K562 (cell line): ENCODE results near the gene HELB. TPM values are rescaled to one million over a fixed set of nuclear protein-coding genes. Genes with fewer than 3 reads are reported as not detected.

ENCODE experiments used
- ATAC-seq: fragments of 200-7000 bp; cut with Tn5 transposase; 3 replicates; pipeline ENCODE4 v1.9.1; 2020; ENCODE audit warnings: moderate library complexity
- BruUV-seq: library from RNA; stranded (reverse); fragments of 400-500 nt; replicated peaks from 2 replicates; lab custom pipeline; 2021; lab: Mats Ljungman, UMichigan
- CTCF ChIA-PET: fragments of 300-600 bp; formaldehyde crosslinking; extraction: SDS; loops from one replicate; lab custom pipeline; 2021; ENCODE audit warnings: low intra/inter-chr PET ratio; lab: Yijun Ruan, JAX
- POLR2A ChIA-PET: fragments of 300-600, 350-650 bp; sonication (Branson Sonifier 250); formaldehyde crosslinking; extraction: SDS; loops from one replicate; lab custom pipeline; 2021; ENCODE audit warnings: antibody characterized with exemption, inconsistent platforms; lab: Yijun Ruan, JAX
- DNase-seq, 4 experiments: peaks; one replicate each; pipeline versions ENCODE4 v3.0.0 to v3.0.0-alpha.2; 2011 to 2018; ENCODE audit warnings: low spot score in 3 of 4, mixed read lengths in 3 of 4; ENCODE audit errors: extremely low read depth in 1 of 4
- FAIRE-seq: peaks from 2 replicates; lab custom pipeline; 2011; peaks lifted over from hg19 to GRCh38; lab: Jason Lieb, UNC
- H2AFZ ChIP-seq: 2 replicates; pipeline ENCODE4 v1.6.0; 2011; ENCODE audit warnings: low read depth, low read length, control low read depth, inconsistent platforms
- H3K27ac ChIP-seq: fragments of 200-600 bp; 3 replicates; pipeline ENCODE4 v1.8.0; 2011; ENCODE audit warnings: low read depth, mild to moderate bottlenecking, control low read depth, inconsistent platforms, low read length, moderate library complexity, mixed read lengths; ENCODE audit errors: extremely low read depth
- H3K27me3 ChIP-seq, 2 experiments: fragments of 300-600 bp in 1 of 2; 2 replicates in 1 of 2; 3 replicates in 1 of 2; pipeline versions ENCODE4 v1.6.0 to v1.8.0; 2011; ENCODE audit warnings: inconsistent platforms in 2 of 2, low read length in 2 of 2, mild to moderate bottlenecking in 1 of 2, mixed read lengths in 1 of 2, moderate library complexity in 1 of 2; ENCODE audit not compliant: control insufficient read depth in 2 of 2, insufficient read depth in 2 of 2
- H3K36me3 ChIP-seq: fragments of 300-600 bp; 3 replicates; pipeline ENCODE4 v1.8.0; 2011; ENCODE audit warnings: mild to moderate bottlenecking, low read length, inconsistent platforms; ENCODE audit not compliant: control insufficient read depth, insufficient read depth
- H3K4me1 ChIP-seq, 2 experiments: fragments of 200-600 bp in 1 of 2; replicated peaks in 1 of 2; 2 replicates in 1 of 2; 3 replicates in 1 of 2; pipeline versions ENCODE4 v1.5.1 to v1.8.0; 2011; ENCODE audit warnings: inconsistent platforms in 2 of 2, low read length in 2 of 2, mild to moderate bottlenecking in 1 of 2, mixed read lengths in 1 of 2, moderate library complexity in 1 of 2; ENCODE audit not compliant: control insufficient read depth in 2 of 2, insufficient read depth in 2 of 2
- H3K4me2 ChIP-seq: 2 replicates; pipeline ENCODE4 v1.6.1; 2011; ENCODE audit warnings: low read length, control low read depth, inconsistent platforms, mixed read lengths; ENCODE audit not compliant: insufficient read depth
- H3K4me3 ChIP-seq: fragments of 200-600 bp; sonication (generic), shearing (Covaris generic); 2 replicates; pipeline ENCODE4 v1.5.1; 2016; ENCODE audit warnings: control low read depth, inconsistent platforms
- H3K79me2 ChIP-seq: fragments of 200-600 bp; 3 replicates; pipeline ENCODE4 v1.8.0; 2011; ENCODE audit warnings: low read length, inconsistent platforms; ENCODE audit not compliant: control insufficient read depth, insufficient read depth
- H3K9ac ChIP-seq, 2 experiments: 2 replicates each; pipeline versions ENCODE4 v1.6.0 to v1.6.1; 2011; ENCODE audit warnings: low read depth in 2 of 2, low read length in 2 of 2, control low read depth in 1 of 2, inconsistent platforms in 1 of 2, mild to moderate bottlenecking in 1 of 2, mixed read lengths in 1 of 2; ENCODE audit not compliant: insufficient read depth in 1 of 2
- H3K9me1 ChIP-seq: one replicate; pipeline ENCODE4 v1.6.0; 2011; ENCODE audit warnings: inconsistent platforms, mild to moderate bottlenecking, low read length, moderate library complexity; ENCODE audit not compliant: control insufficient read depth, insufficient read depth
- H3K9me3 ChIP-seq: replicated peaks from 2 replicates; pipeline ENCODE4 v1.5.1; 2011; ENCODE audit warnings: low read depth, low read length, inconsistent platforms; ENCODE audit not compliant: control insufficient read depth, insufficient read depth
- H4K20me1 ChIP-seq: replicated peaks from 2 replicates; pipeline ENCODE4 v1.6.1; 2011; ENCODE audit warnings: low read length, inconsistent platforms, mixed read lengths; ENCODE audit not compliant: control insufficient read depth, insufficient read depth
- BCOR ChIP-seq: fragments of 450-650 bp; IDR thresholded peaks from 2 replicates; pipeline ENCODE4 v1.6.1; 2016
- CBFB ChIP-seq: sonication (generic); formaldehyde crosslinking; IDR thresholded peaks from 2 replicates; pipeline ENCODE4 v1.4.0; 2020; ENCODE audit warnings: mild to moderate bottlenecking, missing genetic modification reagents
- CBX2 ChIP-seq: fragments of 200-600 bp; sonication (generic); IDR thresholded peaks from one replicate; pipeline ENCODE4 v1.6.1; 2012; ENCODE audit warnings: mild to moderate bottlenecking, low read length, inconsistent platforms; ENCODE audit not compliant: insufficient read depth, poor library complexity, severe bottlenecking
- ELF1 ChIP-seq: fragments of 200-800 bp; sonication (Bioruptor generic); IDR thresholded peaks from 2 replicates; pipeline ENCODE4 v1.6.1; 2016; ENCODE audit warnings: missing genetic modification characterization, missing compliant biosample characterization
- HDAC3 ChIP-seq: fragments of 450-650 bp; IDR thresholded peaks from 2 replicates; pipeline ENCODE4 v1.6.1; 2018; ENCODE audit warnings: borderline replicate concordance, mild to moderate bottlenecking, moderate library complexity; ENCODE audit not compliant: partially characterized antibody
- JUND ChIP-seq, 2 experiments: IDR thresholded peaks; 2 replicates in 1 of 2; 3 replicates in 1 of 2; pipeline ENCODE4 v1.6.1; 2011; ENCODE audit warnings: borderline replicate concordance in 2 of 2, low read depth in 2 of 2, low read length in 2 of 2, improper control_type of control experiment in 1 of 2, missing biosample characterization in 1 of 2, missing genetic modification characterization in 1 of 2, missing genetic modification reagents in 1 of 2
- RFX1 ChIP-seq: fragments of 450-650 bp; IDR thresholded peaks from 2 replicates; pipeline ENCODE4 v1.6.1; 2016; ENCODE audit warnings: mild to moderate bottlenecking, moderate library complexity
- SIRT6 ChIP-seq: IDR thresholded peaks from one replicate; pipeline ENCODE4 v1.6.1; 2012; ENCODE audit warnings: low read depth, mild to moderate bottlenecking, control low read depth, inconsistent platforms, low read length, moderate library complexity
- SREBF2 ChIP-seq: sonication (generic); formaldehyde crosslinking; IDR thresholded peaks from 2 replicates; pipeline ENCODE4 v1.4.0; 2020; ENCODE audit warnings: mild to moderate bottlenecking, missing genetic modification reagents
- ZSCAN29 ChIP-seq: fragments of 450-650 bp; IDR thresholded peaks from 2 replicates; pipeline ENCODE4 v1.6.1; 2017
- WGBS: fragments of 100-300 bp; shearing (Covaris generic); methylation state at CpG from one replicate; pipeline ENCODE4 v1.1.6; 2016; ENCODE audit warnings: low coverage, mixed read lengths; ENCODE audit not compliant: insufficient coverage; ENCODE audit errors: missing lambda C conversion rate; 5-methylcytosine and 5-hydroxymethylcytosine counted together
- in situ Hi-C: fragments of 300-500 bp; cut with MboI; formaldehyde crosslinking; loops from 4 replicates; pipeline ENCODE4 v1.15.0; 2018; ENCODE audit warnings: inconsistent platforms, mixed read lengths
- intact Hi-C: fragments of 100-400 bp; cut with micrococcal nuclease; formaldehyde crosslinking; loops from 2 replicates; pipeline ENCODE4 v1.14.2; 2022
- polyA plus RNA-seq, 8 experiments: library from polyadenylated mRNA; depleted of rRNA in 4 of 8; stranded (reverse) in 5 of 8; unstranded in 3 of 8; fragments of >200 nt; fragmentation: Nextera tagmentation in 2 of 8; fragmentation: Illumina TruSeq in 1 of 8; extraction: Ambion mirVana in 2 of 8; extraction: Trizol in 1 of 8; gene quantifications; 2 replicates each; pipeline versions ENCODE4 v1.2.1 to v1.2.3, GENCODE V29; 2011 to 2014; ENCODE audit warnings: inconsistent platforms in 1 of 8, missing spikeins in 1 of 8
- total RNA-seq, 7 experiments: library from RNA; depleted of rRNA in 6 of 7; stranded (reverse); fragments of >200 nt in 6 of 7; fragmentation: Illumina TruSeq in 2 of 7; extraction: Trizol in 2 of 7; gene quantifications; 2 replicates each; pipeline versions ENCODE4 v1.2.1 to v1.2.3, GENCODE V29; 2011 to 2021; ENCODE audit warnings: low replicate concordance in 1 of 7
- TF ChIP-seq, protein P1 (sequence below): fragments of 450-650 bp; IDR thresholded peaks from 2 replicates; pipeline ENCODE4 v1.6.1; 2016; ENCODE audit warnings: missing biosample characterization, missing genetic modification characterization
- TF ChIP-seq, protein P2 (sequence below): fragments of 200-800 bp; sonication (Bioruptor generic); IDR thresholded peaks from 2 replicates; pipeline ENCODE4 v1.6.1; 2017; ENCODE audit warnings: missing genetic modification characterization, missing compliant biosample characterization
- TF ChIP-seq, protein P3 (sequence below): sonication (generic); formaldehyde crosslinking; IDR thresholded peaks from 2 replicates; pipeline ENCODE4 v1.8.0; 2022; ENCODE audit warnings: missing genetic modification reagents, mild to moderate bottlenecking, borderline replicate concordance

Gene HELB
- total and polyA plus RNA-seq, 9 of the 15 experiments (the other 6 are each of a cell fraction or from before 2014, with no cell fraction given) = 0.74 to 7.6 (median 2.4) TPM

DNA sequence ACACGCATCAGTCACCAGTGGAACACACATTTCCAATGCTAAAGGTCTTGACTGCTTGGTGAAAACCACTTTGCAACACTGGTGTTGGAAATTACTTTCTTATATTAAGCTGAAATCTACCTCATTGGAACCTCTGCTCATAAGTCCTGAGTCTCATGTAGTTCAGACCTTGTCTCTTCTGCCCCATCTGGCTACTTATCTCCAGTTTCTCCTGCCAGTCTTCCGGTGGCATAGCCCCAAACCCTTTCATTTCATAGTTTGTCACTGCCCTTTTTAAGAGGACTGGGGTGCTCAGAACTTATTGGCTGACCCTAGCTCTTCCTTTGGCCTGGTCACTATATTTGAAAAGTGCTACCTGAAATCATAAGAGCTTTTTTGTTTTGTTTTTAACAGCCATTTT lies 43.7 kb downstream of the HELB start:
- no TSS peak for BruUV-seq
- DNase-seq (no peak), FAIRE-seq (peak; percentile 6), ATAC-seq (no peak)
- ChIA-PET POLR2A (interaction anchor here (0.6 kb wide), 1 partner anchor 309 kb away, joined by 3 read pairs; no protein-coding TSS in a partner anchor), CTCF (no interaction called here)
- no peaks in the 10 kb centered on the region for H3K27me3 ChIP-seq
- no peaks in the 10 kb centered on the region for H3K9me1 ChIP-seq
- no peak overlapping the region for H3K4me2 ChIP-seq
- in situ Hi-C loops (no loop called here), intact Hi-C loops (loop anchor here (5.0 kb wide), 1 partner anchor 74 kb away; no protein-coding TSS in a partner anchor)
- H3K9ac ChIP-seq = no peak overlapping the region
- no peaks in the 10 kb centered on the region for H3K79me2 ChIP-seq
- H4K20me1 ChIP-seq = no peaks in the 10 kb centered on the region
- no peaks in the 10 kb centered on the region; the same call in 1 of the 2 replicates for H3K9me3 ChIP-seq
- peaks cover 0 to 7% of the 10 kb centered on the region in 2 experiments; a peak in 2 of 5 replicates for H3K4me1 ChIP-seq
- peaks cover 4% of the 10 kb centered on the region; the same call in 1 of the 3 replicates for H3K36me3 ChIP-seq
- H2AFZ ChIP-seq = no peak overlapping the region
- TF ChIP-seq, protein P1, sequence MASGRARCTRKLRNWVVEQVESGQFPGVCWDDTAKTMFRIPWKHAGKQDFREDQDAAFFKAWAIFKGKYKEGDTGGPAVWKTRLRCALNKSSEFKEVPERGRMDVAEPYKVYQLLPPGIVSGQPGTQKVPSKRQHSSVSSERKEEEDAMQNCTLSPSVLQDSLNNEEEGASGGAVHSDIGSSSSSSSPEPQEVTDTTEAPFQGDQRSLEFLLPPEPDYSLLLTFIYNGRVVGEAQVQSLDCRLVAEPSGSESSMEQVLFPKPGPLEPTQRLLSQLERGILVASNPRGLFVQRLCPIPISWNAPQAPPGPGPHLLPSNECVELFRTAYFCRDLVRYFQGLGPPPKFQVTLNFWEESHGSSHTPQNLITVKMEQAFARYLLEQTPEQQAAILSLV (tag) = no peak
- no peak for TF ChIP-seq JUND (IDR thresholded peaks at IDR 0.05; ENCODE audit: borderline replicate concordance, low read depth, low read length)
- TF ChIP-seq JUND (tag; IDR thresholded peaks at IDR 0.05; ENCODE audit: borderline replicate concordance, low read depth, low read length) = no peak
- TF ChIP-seq RFX1 = no peak
- TF ChIP-seq, protein P2, sequence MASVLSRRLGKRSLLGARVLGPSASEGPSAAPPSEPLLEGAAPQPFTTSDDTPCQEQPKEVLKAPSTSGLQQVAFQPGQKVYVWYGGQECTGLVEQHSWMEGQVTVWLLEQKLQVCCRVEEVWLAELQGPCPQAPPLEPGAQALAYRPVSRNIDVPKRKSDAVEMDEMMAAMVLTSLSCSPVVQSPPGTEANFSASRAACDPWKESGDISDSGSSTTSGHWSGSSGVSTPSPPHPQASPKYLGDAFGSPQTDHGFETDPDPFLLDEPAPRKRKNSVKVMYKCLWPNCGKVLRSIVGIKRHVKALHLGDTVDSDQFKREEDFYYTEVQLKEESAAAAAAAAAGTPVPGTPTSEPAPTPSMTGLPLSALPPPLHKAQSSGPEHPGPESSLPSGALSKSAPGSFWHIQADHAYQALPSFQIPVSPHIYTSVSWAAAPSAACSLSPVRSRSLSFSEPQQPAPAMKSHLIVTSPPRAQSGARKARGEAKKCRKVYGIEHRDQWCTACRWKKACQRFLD (CRISPR knock-in tag) = no peak
- TF ChIP-seq BCOR = no peak
- no peak for TF ChIP-seq ELF1 (tag)
- no peak for TF ChIP-seq CBX2
- TF ChIP-seq SREBF2 (CRISPR knock-in tag) = no peak
- TF ChIP-seq HDAC3 = no peak
- TF ChIP-seq SIRT6 = no peak
- TF ChIP-seq, protein P3, sequence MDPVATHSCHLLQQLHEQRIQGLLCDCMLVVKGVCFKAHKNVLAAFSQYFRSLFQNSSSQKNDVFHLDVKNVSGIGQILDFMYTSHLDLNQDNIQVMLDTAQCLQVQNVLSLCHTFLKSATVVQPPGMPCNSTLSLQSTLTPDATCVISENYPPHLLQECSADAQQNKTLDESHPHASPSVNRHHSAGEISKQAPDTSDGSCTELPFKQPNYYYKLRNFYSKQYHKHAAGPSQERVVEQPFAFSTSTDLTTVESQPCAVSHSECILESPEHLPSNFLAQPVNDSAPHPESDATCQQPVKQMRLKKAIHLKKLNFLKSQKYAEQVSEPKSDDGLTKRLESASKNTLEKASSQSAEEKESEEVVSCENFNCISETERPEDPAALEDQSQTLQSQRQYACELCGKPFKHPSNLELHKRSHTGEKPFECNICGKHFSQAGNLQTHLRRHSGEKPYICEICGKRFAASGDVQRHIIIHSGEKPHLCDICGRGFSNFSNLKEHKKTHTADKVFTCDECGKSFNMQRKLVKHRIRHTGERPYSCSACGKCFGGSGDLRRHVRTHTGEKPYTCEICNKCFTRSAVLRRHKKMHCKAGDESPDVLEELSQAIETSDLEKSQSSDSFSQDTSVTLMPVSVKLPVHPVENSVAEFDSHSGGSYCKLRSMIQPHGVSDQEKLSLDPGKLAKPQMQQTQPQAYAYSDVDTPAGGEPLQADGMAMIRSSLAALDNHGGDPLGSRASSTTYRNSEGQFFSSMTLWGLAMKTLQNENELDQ = no peak
- no peak for TF ChIP-seq ZSCAN29
- no peak for TF ChIP-seq CBFB (CRISPR knock-in tag)
- WGBS = 83% methylated on average over 2 of the region's 2 CpGs
- H3K27ac ChIP-seq = no peak overlapping the region
- no peak overlapping the region for H3K4me3 ChIP-seq
